HEK293T (cell line): Measurements from ENCODE around the gene FRMD1.

ENCODE experiments used
- BHLHE40 ChIP-seq: fragments of 450-650 bp; IDR thresholded peaks from 2 replicates; pipeline ENCODE4 v1.6.1; 2016; ENCODE audit warnings: mild to moderate bottlenecking, moderate library complexity, borderline replicate concordance
- ELF4 ChIP-seq: fragments of 450-650 bp; IDR thresholded peaks from 2 replicates; pipeline ENCODE4 v1.6.1; 2017; ENCODE audit warnings: antibody characterized with exemption
- FOXA1 ChIP-seq: fragments of 450-650 bp; IDR thresholded peaks from 2 replicates; pipeline ENCODE4 v1.6.1; 2016; ENCODE audit warnings: mild to moderate bottlenecking
- FOXK2 ChIP-seq: fragments of 450-650 bp; IDR thresholded peaks from 2 replicates; pipeline ENCODE4 v1.6.1; 2016; ENCODE audit warnings: mild to moderate bottlenecking
- FOXM1 ChIP-seq: fragments of 450-650 bp; IDR thresholded peaks from 2 replicates; pipeline ENCODE4 v1.6.1; 2017; ENCODE audit warnings: mild to moderate bottlenecking, borderline replicate concordance
- LEF1 ChIP-seq: fragments of 450-650 bp; IDR thresholded peaks from 2 replicates; pipeline ENCODE4 v1.6.1; 2017; ENCODE audit warnings: mild to moderate bottlenecking, borderline replicate concordance
- NFRKB ChIP-seq: fragments of 450-650 bp; IDR thresholded peaks from 2 replicates; pipeline ENCODE4 v1.6.1; 2016; ENCODE audit warnings: mild to moderate bottlenecking, moderate library complexity
- PKNOX1 ChIP-seq: fragments of 450-650 bp; IDR thresholded peaks from 2 replicates; pipeline ENCODE4 v1.6.1; 2016
- SP1 ChIP-seq: fragments of 450-650 bp; IDR thresholded peaks from 2 replicates; pipeline ENCODE4 v1.6.1; 2017
- SUZ12 ChIP-seq: fragments of 450-650 bp; IDR thresholded peaks from 2 replicates; pipeline ENCODE4 v1.6.1; 2016; ENCODE audit warnings: mild to moderate bottlenecking

- no peak for TF ChIP-seq NFRKB
- no peak for TF ChIP-seq BHLHE40
- TF ChIP-seq FOXM1 = no peak
- no peak for TF ChIP-seq LEF1
- no peak for TF ChIP-seq FOXA1
- no peak for TF ChIP-seq SUZ12
- no peak for TF ChIP-seq ELF4
- TF ChIP-seq SP1 = no peak
- TF ChIP-seq PKNOX1 = no peak
- TF ChIP-seq FOXK2 = no peak
Measured at GRCh38 chr6:168046696-168047095, 32.3 kb downstream of the FRMD1 start.
